Kidney (tissue), 14 donors: Measurements from ENCODE around the gene GNAT1. TPM values are rescaled to one million over a fixed set of nuclear protein-coding genes. Genes with fewer than 3 reads are reported as not detected.

Source experiments
- DNase-seq, 5 donors: peaks; one replicate each; pipeline ENCODE4 v3.0.0-alpha.2; 2013 to 2020
- FAIRE-seq: peaks from 2 replicates; lab custom pipeline; 2012; peaks lifted over from hg19 to GRCh38; lab: Jason Lieb, UNC
- H3K27ac ChIP-seq, 2 donors: one replicate each; pipeline ENCODE4 v1.7.0; 2013; ENCODE audit warnings: low read depth in 2 of 2, low read length in 2 of 2, inconsistent platforms in 1 of 2
- H3K27me3 ChIP-seq: one replicate; pipeline ENCODE4 v1.7.1; 2013; ENCODE audit warnings: low read length, inconsistent platforms; ENCODE audit not compliant: control insufficient read depth, insufficient read depth
- H3K36me3 ChIP-seq, 3 donors: one replicate each; pipeline versions ENCODE4 v1.7.0 to v1.7.1; 2013; ENCODE audit warnings: low read length in 3 of 3, control low read depth in 1 of 3, inconsistent platforms in 1 of 3; ENCODE audit not compliant: insufficient read depth in 3 of 3, control insufficient read depth in 2 of 3
- H3K4me1 ChIP-seq, 3 donors: one replicate each; pipeline versions ENCODE4 v1.7.0 to v1.7.1; 2013; ENCODE audit warnings: low read length in 3 of 3, inconsistent platforms in 1 of 3, low read depth in 1 of 3; ENCODE audit not compliant: control insufficient read depth in 2 of 3, insufficient read depth in 2 of 3
- H3K4me3 ChIP-seq, 3 donors: one replicate each; pipeline versions ENCODE4 v1.7.0 to v1.8.1; 2013; ENCODE audit warnings: low read length in 3 of 3, control low read depth in 1 of 3, inconsistent platforms in 1 of 3
- H3K9ac ChIP-seq, 3 donors: one replicate each; pipeline versions ENCODE4 v1.7.0 to v1.7.1; 2013; ENCODE audit warnings: low read length in 3 of 3, control low read depth in 1 of 3, inconsistent platforms in 1 of 3
- H3K9me3 ChIP-seq, 3 donors: one replicate each; pipeline versions ENCODE4 v1.7.0 to v1.7.1; 2013; ENCODE audit warnings: low read length in 3 of 3, control low read depth in 1 of 3, inconsistent platforms in 1 of 3; ENCODE audit not compliant: control insufficient read depth in 2 of 3, insufficient read depth in 1 of 3
- intact Hi-C: fragments of 100-400 bp; cut with DNase I; formaldehyde crosslinking; loops from one replicate; pipeline ENCODE4 v1.11.1; 2022
- polyA plus RNA-seq: library from polyadenylated mRNA; stranded (reverse); fragments of 350-450 nt; fragmentation: Illumina TruSeq; extraction: RNeasy Lipid Tissue Mini Kit (QIAGEN cat#74804); gene quantifications from one replicate; pipeline ENCODE4 v1.2.3, GENCODE V29; 2014; ENCODE audit warnings: low read depth, low replicate concordance; ENCODE audit not compliant: insufficient read depth
- total RNA-seq: library from RNA; stranded (reverse); fragmentation: NEBNext Ultra II Directional; extraction: Animal tissue kit (Norgen Biotek cat#: 25700); gene quantifications from one replicate; pipeline ENCODE4 v1.2.1, GENCODE V29; 2021
- TF ChIP-seq, protein P1 (sequence below): IDR thresholded peaks from 3 replicates; pipeline ENCODE4 v1.5.1; 2012; ENCODE audit warnings: mild to moderate bottlenecking, moderate library complexity, borderline replicate concordance; ENCODE audit not compliant: insufficient read depth; ENCODE audit errors: extremely low read depth
- donor health status: control.
- donor health status: control.
- donor health status: control.
- donor health status: control.
- donor health status: control.
- donor health status: DM: yes; HTN: yes; CAD: no.
- donor health status: Normal renal cell carcinoma (clear cell type).

The GNAT1 gene
- total and polyA plus RNA-seq, 2 donors from 2014 or later: not detected

DNA sequence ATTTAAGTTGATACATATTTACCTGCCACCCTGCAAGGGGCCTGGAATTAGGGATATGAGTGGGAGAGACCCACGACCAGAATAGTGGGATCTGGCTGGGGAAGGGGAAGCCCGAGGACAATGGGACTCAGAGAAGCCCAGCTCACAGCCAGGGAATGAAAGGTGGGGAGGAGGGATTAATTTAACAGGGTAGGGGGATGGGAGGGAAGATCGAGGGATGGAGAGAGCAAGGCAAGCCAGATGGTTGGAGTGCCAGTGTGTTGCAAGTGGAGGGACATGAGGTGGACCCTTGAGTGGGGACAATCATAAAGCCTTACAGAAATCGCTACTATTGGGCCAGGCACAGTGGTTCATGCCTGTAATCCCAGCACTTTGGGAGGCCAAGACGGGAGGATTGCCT, 40.2 kb downstream of the GNAT1 start:
- no peak overlapping the region for H3K4me3 ChIP-seq
- TF ChIP-seq, protein P1, sequence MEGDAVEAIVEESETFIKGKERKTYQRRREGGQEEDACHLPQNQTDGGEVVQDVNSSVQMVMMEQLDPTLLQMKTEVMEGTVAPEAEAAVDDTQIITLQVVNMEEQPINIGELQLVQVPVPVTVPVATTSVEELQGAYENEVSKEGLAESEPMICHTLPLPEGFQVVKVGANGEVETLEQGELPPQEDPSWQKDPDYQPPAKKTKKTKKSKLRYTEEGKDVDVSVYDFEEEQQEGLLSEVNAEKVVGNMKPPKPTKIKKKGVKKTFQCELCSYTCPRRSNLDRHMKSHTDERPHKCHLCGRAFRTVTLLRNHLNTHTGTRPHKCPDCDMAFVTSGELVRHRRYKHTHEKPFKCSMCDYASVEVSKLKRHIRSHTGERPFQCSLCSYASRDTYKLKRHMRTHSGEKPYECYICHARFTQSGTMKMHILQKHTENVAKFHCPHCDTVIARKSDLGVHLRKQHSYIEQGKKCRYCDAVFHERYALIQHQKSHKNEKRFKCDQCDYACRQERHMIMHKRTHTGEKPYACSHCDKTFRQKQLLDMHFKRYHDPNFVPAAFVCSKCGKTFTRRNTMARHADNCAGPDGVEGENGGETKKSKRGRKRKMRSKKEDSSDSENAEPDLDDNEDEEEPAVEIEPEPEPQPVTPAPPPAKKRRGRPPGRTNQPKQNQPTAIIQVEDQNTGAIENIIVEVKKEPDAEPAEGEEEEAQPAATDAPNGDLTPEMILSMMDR: no peak
- DNase-seq (no peak), FAIRE-seq (no peak)
- no peak overlapping the region for H3K9ac ChIP-seq
- no peak overlapping the region for H3K27ac ChIP-seq
- intact Hi-C loops: no loop called here
- H3K27me3 ChIP-seq: no peaks in the 10 kb centered on the region
- no peaks in the 10 kb centered on the region for H3K36me3 ChIP-seq
- peaks cover 0 to 22% (median 0%) of the 10 kb centered on the region in 3 donors for H3K4me1 ChIP-seq
- no peaks in the 10 kb centered on the region for H3K9me3 ChIP-seq

DNA sequence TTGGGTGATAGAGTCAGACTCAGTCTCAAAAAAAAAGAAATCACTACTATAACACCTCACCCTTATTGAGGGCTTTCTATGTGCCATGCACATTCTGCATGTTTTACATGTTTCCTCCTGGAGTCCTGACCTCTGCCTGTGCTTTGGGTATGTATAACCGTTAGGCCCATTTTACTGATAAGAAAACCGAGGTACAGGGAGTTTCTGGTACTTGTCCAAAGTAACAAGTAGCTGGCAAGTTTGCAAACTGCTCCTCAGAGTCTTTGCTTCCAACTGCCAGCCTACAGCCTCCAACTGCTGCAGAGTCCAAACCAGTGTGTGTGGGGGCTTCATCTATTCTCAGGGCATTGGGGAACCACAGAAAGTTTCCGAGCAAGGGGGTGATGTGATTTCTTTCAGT, 40.9 kb downstream of the GNAT1 start:
- Histone ChIP-seq H3K27me3 (no peaks in the 10 kb centered on the region), H3K36me3 (no peaks in the 10 kb centered on the region), H3K4me1 (peaks cover 0 to 21% (median 0%) of the 10 kb centered on the region in 3 donors), H3K9ac (no peak overlapping the region), H3K27ac (no peak overlapping the region), H3K9me3 (no peaks in the 10 kb centered on the region), H3K4me3 (no peak overlapping the region)
- DNase-seq (no peak), FAIRE-seq (no peak)
- TF ChIP-seq, protein P1: no peak
- intact Hi-C loops: no loop called here

DNA sequence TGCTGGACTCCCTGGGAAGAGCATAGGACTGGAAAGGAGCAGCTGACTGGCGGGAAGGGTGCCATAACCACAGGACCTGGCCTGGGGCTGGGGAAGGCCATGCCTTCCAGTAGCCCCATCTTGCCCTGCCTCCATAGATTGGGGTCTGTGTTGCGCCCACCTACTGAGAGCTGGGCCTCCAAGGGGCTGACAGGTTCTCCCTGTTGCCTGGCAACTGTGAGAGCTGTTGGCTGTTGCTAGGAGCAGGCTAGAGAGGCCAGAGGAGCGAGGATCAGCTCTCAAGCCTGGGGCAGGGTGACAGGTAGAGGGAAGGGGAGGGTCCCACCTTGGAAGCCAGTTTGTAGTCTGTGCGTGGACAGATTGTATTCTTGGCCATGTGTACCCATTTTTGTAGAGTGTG, 41.8 kb downstream of the GNAT1 start:
- H3K4me3 ChIP-seq: no peak overlapping the region
- no peak for FAIRE-seq
- DNase-seq: peak in 4 of 5 donors; percentile 48 to 71 (median 57)
- H3K27ac ChIP-seq: no peak overlapping the region
- no peaks in the 10 kb centered on the region for H3K36me3 ChIP-seq
- no peak overlapping the region for H3K9ac ChIP-seq
- no peaks in the 10 kb centered on the region for H3K27me3 ChIP-seq
- TF ChIP-seq, protein P1: no peak
- H3K4me1 ChIP-seq: peaks cover 0 to 24% (median 1%) of the 10 kb centered on the region in 3 donors
- H3K9me3 ChIP-seq: no peaks in the 10 kb centered on the region
- intact Hi-C loops: no loop called here
